Effector CD8-positive, alpha-beta T cell (primary cell): ENCODE measurements around the gene MOXD1.
"Not testable (repeated sequence)": the region's sequence is repeated elsewhere in the genome, so short reads cannot be mapped to it uniquely, and the experiment has no call there.

Experiments used
- DNase-seq: peaks from one replicate; lab custom pipeline; 2025; lab: John Stamatoyannopoulos, UW

MOXD1 gene

DNA sequence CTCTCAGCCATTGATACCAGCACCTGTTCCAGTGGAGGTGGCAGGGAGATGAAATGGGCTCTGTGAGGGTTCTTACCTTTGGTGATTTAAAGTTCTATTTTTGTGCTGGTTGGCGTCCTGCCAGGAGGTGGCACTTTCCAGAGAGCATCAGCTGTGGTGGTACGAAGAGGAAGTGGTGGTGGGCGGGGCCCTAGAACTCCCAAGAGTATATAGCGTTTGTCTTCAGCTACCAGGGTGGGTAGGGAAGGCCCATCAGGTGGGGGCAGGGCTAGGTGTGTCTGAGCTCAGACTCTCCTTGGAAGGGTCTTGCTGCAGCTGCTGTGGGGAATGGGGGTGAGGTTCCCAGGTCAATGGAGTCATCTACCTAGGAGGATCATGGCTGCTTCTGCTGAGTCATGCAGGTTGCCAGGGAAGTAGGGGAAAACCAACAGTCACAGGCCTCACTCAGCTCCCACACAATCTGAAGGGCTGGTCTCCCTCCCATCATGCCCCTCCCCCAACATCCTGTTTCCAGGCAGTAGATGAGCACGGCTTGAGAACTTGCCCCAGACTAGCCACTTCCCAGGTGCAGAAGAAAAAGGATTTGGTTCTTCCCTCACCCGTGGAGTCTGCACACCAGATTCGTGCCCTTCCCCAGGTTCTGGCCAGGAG is 46.6 kb downstream of the MOXD1 start:
- peak; percentile 18 for DNase-seq

DNA sequence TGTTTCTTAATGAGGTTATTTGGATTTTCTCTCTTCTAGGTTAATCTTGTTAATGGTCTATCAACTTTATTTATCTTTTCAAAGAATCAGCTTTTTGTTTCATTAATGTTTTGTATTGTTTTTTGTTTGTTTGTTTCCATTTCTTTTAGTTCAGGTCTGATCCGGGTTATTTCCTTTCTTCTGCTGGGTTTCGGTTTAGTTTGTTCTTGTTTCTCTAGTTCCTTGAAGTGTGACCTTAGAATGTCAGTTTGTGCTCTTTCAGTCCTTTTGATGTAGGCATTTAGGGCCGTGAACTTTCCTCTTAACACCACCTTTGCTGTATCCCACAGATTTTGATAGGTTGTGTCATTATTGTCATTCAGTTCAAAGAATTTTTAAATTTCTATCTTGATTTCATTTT is 49.3 kb downstream of the MOXD1 start:
- DNase-seq, result not testable (repeated sequence)

- DNase-seq, result no peak
These were observed 53.0 kb downstream of the MOXD1 start for GRCh38 chr6:132348231-132348630.

DNA sequence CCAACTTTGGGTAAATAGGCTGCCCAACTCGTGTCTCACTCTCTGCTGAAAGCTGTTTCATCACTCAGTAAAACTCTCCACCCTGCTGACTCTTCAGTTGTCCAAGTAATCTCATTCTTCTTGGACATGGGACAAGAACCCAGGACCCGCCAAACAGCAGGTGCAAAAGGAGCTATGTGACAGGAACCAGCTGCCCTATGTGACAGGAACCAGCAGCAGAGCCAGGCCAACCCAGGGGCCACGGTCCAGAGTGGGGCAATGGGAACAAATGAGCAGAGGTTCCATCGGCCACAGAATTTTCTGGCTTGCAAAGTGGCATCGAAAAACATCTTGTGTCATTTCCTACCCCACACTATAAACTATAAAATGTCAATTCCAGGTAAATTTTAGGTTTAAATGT is 56.5 kb downstream of the MOXD1 start:
- DNase-seq, result no peak

DNA sequence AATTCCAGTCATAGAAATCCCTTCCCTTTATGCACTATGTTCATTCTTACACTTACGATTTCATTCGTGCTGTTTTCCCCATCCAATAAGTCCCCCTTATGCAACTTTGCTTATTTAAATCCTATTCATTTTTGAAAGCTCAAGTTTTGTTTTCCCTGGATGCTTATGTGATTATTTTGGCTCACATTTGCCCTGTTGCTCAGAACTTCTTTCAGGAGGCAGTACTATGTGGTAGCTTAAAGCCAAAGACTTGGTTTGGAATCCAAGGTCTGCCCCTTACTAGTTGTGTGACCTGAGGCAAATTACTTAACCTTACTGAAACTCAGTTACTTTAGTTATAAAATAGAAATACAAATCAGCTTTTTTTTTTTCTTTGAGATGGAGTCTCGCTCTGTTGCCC is 59.6 kb downstream of the MOXD1 start:
- DNase-seq, result no peak

DNA sequence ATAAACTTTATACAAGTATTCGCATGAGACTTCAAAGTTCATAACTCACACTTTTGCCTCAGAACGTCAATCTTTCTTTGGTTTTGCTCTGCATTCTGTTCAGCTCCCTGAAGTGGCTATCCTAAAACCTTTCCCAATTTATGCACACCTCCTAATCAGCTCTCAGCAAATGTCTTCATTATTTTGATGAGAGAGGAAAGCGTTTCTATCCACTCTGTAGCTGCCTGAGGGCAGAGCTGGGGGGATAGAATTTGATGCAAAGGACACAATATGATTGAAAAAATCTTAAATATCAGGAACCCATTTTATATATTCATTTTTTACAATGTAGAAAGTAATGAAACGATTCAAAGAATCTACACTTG is 66.8 kb downstream of the MOXD1 start:
- DNase-seq, result no peak

GRCh38 chr6:132333639-132334520 is 67.4 kb downstream of the MOXD1 start:
- no peak for DNase-seq

DNA sequence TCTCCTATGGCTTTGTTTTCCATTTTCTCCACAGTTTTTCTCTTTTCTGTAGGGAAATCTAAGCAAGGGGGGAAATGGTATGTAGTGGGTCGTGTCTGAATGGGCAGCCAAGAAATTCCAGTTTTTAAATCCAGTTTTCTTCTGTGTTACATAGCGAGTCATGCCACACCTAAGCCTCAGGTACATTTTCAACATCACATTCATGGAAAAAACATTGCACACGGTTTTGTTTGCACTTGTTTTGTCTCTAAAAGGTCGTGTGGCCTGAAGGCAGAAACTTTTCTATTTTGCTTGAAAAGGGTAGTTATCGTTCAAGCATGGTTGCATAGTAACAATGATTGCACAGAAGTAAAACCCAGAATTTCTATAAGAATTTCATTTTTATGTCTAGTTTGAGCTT is 70.5 kb downstream of the MOXD1 start:
- DNase-seq, result no peak

GRCh38 chr6:132322398-132322797 is 78.9 kb downstream of the MOXD1 start:
- DNase-seq, result no peak

GRCh38 chr6:132320007-132320406 is 81.3 kb downstream of the MOXD1 start:
- no peak for DNase-seq

- no peak for DNase-seq
These were observed 84.3 kb downstream of the MOXD1 start for GRCh38 chr6:132316970-132317369.

- DNase-seq, result no peak
These were observed 86.8 kb downstream of the MOXD1 start for GRCh38 chr6:132314432-132314831.

DNA sequence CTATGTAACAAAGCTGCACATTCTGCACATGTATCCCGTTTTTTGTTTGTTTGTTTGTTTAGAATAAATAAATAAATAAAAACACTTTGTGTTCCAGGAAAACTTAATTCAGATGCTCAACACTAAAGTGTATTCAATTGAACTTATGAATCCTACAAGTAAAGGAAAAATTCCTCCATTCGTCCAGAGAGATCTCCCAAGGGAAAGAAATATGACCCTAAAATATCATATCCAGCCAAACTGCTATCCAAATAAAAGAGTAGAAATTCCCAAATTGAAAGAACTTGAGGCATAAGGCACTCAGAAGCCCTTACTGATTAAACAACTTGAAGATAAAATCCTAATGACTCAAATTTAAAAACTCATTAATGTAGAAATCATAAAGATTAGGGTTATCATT is 90.4 kb downstream of the MOXD1 start:
- no peak for DNase-seq

DNA sequence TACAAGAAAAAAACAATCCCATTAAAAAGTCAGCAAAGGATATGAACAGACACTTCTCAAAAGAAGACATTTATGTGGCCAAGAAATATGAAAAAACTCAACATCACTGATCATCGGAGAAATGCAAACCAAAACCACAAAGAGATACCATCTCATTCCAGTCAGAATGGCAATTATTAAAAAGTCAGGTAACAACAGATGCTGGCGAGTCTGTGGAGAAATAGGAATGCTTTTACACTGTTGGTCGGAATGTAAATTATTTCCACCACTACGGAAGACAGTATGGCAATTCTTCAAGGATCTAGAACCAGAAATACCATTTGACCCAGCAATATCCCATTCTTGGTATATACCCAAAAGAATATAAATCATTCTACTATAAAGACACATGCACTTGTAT is 91.1 kb downstream of the MOXD1 start:
- DNase-seq, result not testable (repeated sequence)

- no peak for DNase-seq
These were observed 96.4 kb downstream of the MOXD1 start for GRCh38 chr6:132304891-132305305.

- DNase-seq, result no peak
These were observed 100.8 kb downstream of the MOXD1 start for GRCh38 chr6:132300323-132300949.

- DNase-seq, result peak; percentile 8
These were observed 102.8 kb downstream of the MOXD1 start for GRCh38 chr6:132298344-132298949.

GRCh38 chr6:132289756-132290155 is 111.5 kb downstream of the MOXD1 start:
- no peak for DNase-seq

DNA sequence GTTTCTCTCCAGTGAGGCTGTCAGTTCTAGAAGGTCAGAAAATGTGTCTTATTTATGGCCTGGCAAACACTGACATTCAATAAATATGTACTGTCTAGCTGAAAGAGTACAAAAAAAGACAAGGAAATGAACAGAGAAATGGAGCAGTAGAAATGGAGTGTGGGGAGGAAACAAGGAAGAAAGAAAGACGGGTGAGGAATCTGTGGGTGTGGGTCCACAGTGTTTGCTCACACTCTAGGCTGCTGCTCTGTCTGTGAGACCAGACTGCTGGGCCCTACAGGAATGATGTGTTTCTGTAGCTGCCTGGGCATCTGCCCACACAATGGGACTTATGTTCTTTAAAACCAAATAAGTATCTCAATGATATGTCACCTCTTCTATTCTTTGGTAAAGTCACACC is 114.2 kb downstream of the MOXD1 start:
- DNase-seq, result no peak

DNA sequence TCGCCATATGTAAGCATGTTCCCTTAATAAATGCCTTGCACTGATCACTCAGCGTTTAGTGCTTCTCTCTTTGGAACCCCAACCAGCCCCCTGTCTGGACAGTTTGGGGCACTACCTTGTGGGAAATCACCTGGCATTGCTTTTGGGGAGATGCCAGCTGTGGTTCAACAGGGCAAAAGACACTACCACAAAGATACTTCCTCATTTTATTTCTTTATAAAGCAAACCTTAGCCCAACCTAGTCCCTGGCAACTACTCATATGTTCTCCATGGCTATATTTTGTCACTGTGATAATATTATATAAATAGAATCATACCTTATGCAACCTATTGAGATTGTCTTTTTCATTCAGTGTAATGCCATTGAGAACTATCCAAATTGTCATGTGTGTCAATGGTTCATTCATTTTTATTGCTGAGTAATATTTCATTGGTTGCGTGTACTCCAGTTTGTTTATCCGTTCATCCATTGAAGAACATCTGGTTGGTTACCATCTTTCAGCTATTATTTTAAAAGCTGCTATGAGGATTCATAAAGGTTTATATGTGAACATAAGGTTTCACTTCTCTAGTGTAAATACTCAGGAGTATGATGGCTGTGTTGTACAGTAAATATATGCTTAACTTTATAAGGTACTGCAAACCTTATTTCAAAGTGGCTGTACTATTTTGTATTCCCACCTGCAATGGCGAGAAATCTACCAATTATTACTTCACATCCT is 114.8 kb downstream of the MOXD1 start:
- no peak for DNase-seq

- no peak for DNase-seq
These were observed 116.1 kb downstream of the MOXD1 start for GRCh38 chr6:132285004-132285780.
